Measurements from ENCODE around the gene CYBC1. TPM values are rescaled to one million over a fixed set of nuclear protein-coding genes. Genes with fewer than 3 reads are reported as not detected.

CYBC1 gene
- total and polyA plus RNA-seq, 2 of the 4 experiments (the other 2 are of a cell fraction): 75.1 to 76.7 TPM

GRCh38 chr17:82402865-82403264, 47.7 kb downstream of the CYBC1 start:
- no peak overlapping the region for H3K18ac ChIP-seq (ENCODE audit: low read depth, low read length)
- no peak overlapping the region for H2BK20ac ChIP-seq (ENCODE audit: low read depth, low read length)
- DNase-seq: no peak
- H3K4me1 ChIP-seq (ENCODE audit: control insufficient read depth, insufficient read depth, low read length): peaks cover under 1% of the 10 kb centered on the region; the same call in 1 of the 2 replicates
- H2BK15ac ChIP-seq (ENCODE audit: low read depth, low read length): no peak overlapping the region
- H3K79me1 ChIP-seq (ENCODE audit: low read depth in 1 of 2, low read length in 2 of 2): no peaks in the 10 kb centered on the region; a peak in 1 of 4 replicates
- H2AFZ ChIP-seq (replicated peaks; ENCODE audit: low read length, poor library complexity): no peak overlapping the region
- in situ Hi-C loops (cut with MboI; ENCODE audit: low sequenced_read_pairs) (no loop called here), intact Hi-C loops (cut with micrococcal nuclease) (no loop called here), dilution Hi-C loops (cut with HindIII; ENCODE audit: low sequenced_read_pairs, unreplicated experiment) (no loop called here)
- H3K4me2 ChIP-seq (ENCODE audit: low read depth, low read length): no peak overlapping the region
- no peak overlapping the region for H3K4ac ChIP-seq (ENCODE audit: low read depth, low read length)
- no peak overlapping the region for H3K14ac ChIP-seq (replicated peaks; ENCODE audit: low read depth, low read length)
- TF ChIP-seq MAFK (IDR thresholded peaks at IDR 0.05; ENCODE audit: low read depth, low read length): no peak
- TF ChIP-seq RFX5 (IDR thresholded peaks at IDR 0.05; ENCODE audit: low read depth, low read length): no peak
- no peak for TF ChIP-seq CTCF (conservative IDR thresholded peaks at IDR 0.05; ENCODE audit: low read depth, low read length)
- TF ChIP-seq NFE2L2 (IDR thresholded peaks at IDR 0.05; ENCODE audit: low read depth, low read length): no peak
- TF ChIP-seq RAD21 (IDR thresholded peaks at IDR 0.05; ENCODE audit: low read length): no peak
- TF ChIP-seq POLR2A (IDR thresholded peaks at IDR 0.05; ENCODE audit: low read depth, low read length): no peak
- no peak for TF ChIP-seq ELK1 (IDR thresholded peaks at IDR 0.05; ENCODE audit: borderline replicate concordance, low read depth, low read length)
- TF ChIP-seq RCOR1 (IDR thresholded peaks at IDR 0.05; ENCODE audit: insufficient replicate concordance, low read length): no peak
- TF ChIP-seq FOS (IDR thresholded peaks at IDR 0.05; ENCODE audit: low read depth, low read length): no peak
- TF ChIP-seq USF2 (IDR thresholded peaks at IDR 0.05; ENCODE audit: low read depth, low read length): no peak
- no peak for TF ChIP-seq MXI1 (IDR thresholded peaks at IDR 0.05; ENCODE audit: borderline replicate concordance, low read depth, low read length)
- no peak for TF ChIP-seq SMC3 (IDR thresholded peaks at IDR 0.05; ENCODE audit: low read depth, low read length)
- no peak for TF ChIP-seq CEBPB (IDR thresholded peaks at IDR 0.05; ENCODE audit: low read depth, low read length)
- no peak for TF ChIP-seq MAZ (IDR thresholded peaks at IDR 0.05; ENCODE audit: borderline replicate concordance, low read depth, low read length)
- TF ChIP-seq CHD1 (IDR thresholded peaks at IDR 0.05; ENCODE audit: low read depth, low read length): no peak
- TF ChIP-seq BHLHE40 (IDR thresholded peaks at IDR 0.05; ENCODE audit: low read depth, low read length): no peak
- no peaks in the 10 kb centered on the region; the same call in 1 of the 2 replicates for H4K20me1 ChIP-seq (ENCODE audit: insufficient read depth, low read length)
- H2AK9ac ChIP-seq (replicated peaks; ENCODE audit: low read depth, low read length, poor library complexity): no peak overlapping the region
- no peaks in the 10 kb centered on the region for H3K9me1 ChIP-seq (ENCODE audit: insufficient read depth, low read length)
- H3K27me3 ChIP-seq (ENCODE audit: control insufficient read depth, insufficient read depth, low read length): no peaks in the 10 kb centered on the region
- no peak overlapping the region for H4K8ac ChIP-seq (ENCODE audit: low read depth in 2 of 2, low read length in 2 of 2)
- no peak for ATAC-seq (ENCODE audit: low read depth)
- H3K27ac ChIP-seq (ENCODE audit: insufficient read depth, low read length): no peak overlapping the region
- no peak overlapping the region for H4K91ac ChIP-seq (ENCODE audit: insufficient read depth, low read depth, low read length)
- H2BK5ac ChIP-seq (ENCODE audit: low read depth, low read length, poor library complexity, severe bottlenecking): no peak overlapping the region
- no TSS peak for BruUV-seq (replicated peaks)
- no peaks in the 10 kb centered on the region for H3K9me3 ChIP-seq (ENCODE audit: control insufficient read depth, insufficient read depth, low read length)
- H4K5ac ChIP-seq (ENCODE audit: low read depth, low read length): no peak overlapping the region
- H3K4me3 ChIP-seq (ENCODE audit: insufficient read depth, low read depth, low read length): no peak overlapping the region
- no peak overlapping the region for H3K9ac ChIP-seq (ENCODE audit: low read depth, low read length)
- no peak overlapping the region for H3K23ac ChIP-seq (ENCODE audit: low read depth, low read length)
- CTCF ChIA-PET: no interaction called here
- H2AK5ac ChIP-seq (ENCODE audit: low read depth, low read length): no peak overlapping the region
- no peak overlapping the region for H3K56ac ChIP-seq (ENCODE audit: extremely low read depth, insufficient read depth, low read length)
- WGBS, 2 experiments (ENCODE audit: extremely low coverage in 2 of 2, insufficient read length in 1 of 2): 96% methylated on average over 4 of the region's 7 CpGs; no CpG with 5 or more reads in 1 of the 2 experiments
- no peak overlapping the region for H2BK120ac ChIP-seq (ENCODE audit: low read depth, low read length)
- H3K36me3 ChIP-seq (ENCODE audit: control insufficient read depth, insufficient read depth, low read length): peaks cover 6% of the 10 kb centered on the region; the same call in 1 of the 2 replicates
- POLR2A ChIA-PET (ENCODE audit: unreplicated experiment): no interaction called here

Data from IMR-90 (cell line).